ENCODE results near the gene ATP6V0B. TPM values are rescaled to one million over a fixed set of nuclear protein-coding genes. Genes with fewer than 3 reads are reported as not detected.

Gene ATP6V0B
- total and polyA plus RNA-seq, 2 of the 8 experiments (the other 6 are each of a cell fraction or from before 2014, with no cell fraction given), result 105 to 308 TPM

DNA sequence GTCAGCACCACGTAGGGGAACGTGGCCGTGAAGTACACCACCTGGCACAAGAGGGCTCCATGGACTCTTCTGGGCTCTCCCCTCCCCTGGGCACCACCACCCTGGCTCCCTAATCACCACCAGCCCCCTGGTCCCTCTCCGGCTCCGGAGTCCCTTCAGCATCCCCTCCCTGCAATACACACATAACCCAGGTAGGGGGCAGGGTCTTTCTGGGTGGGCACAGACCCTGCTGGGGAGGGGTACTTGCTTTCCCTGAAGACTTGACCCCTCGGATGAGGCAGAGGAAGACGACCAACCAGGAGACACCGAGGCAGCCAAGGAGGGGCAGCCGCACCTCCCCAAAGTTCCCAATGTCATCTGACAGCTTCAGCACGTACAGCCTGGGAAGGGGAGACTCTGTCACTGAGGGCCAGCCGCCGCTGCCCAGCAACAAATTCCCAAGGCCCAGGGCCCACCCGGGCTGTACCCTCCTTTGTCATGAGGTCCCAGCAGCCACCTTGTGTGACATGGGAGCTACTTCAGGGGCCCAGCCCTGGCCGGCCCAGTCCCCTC is 27.9 kb downstream of the ATP6V0B start:
- Histone ChIP-seq H2BK5ac (ENCODE audit: low read depth, low read length) (no peak overlapping the region), H2BK12ac (ENCODE audit: low read depth, low read length) (0 out of 2 replicates have a peak overlapping the region, but pooled peaks have one; percentile 27), H2AK5ac (ENCODE audit: low read depth, low read length) (no peak overlapping the region), H3K56ac (replicated peaks; ENCODE audit: insufficient read length, low read depth, low read length) (no peak overlapping the region), H3K23ac (ENCODE audit: insufficient read length) (no peak overlapping the region), H3K9me3 (ENCODE audit: insufficient read depth in 2 of 2, low read depth in 1 of 2, low read length in 1 of 2) (no peaks in the 10 kb centered on the region), H3K18ac (ENCODE audit: extremely low read depth, low read length) (no peak overlapping the region), H4K91ac (replicated peaks; ENCODE audit: insufficient read length, low read length) (no peak overlapping the region), H3K4me3 (ENCODE audit: extremely low read depth in 1 of 4, insufficient read depth in 2 of 4, low read depth in 3 of 4, low read length in 4 of 4) (no peak overlapping the region), H3K14ac (ENCODE audit: insufficient read length) (no peak overlapping the region), H3K36me3 (ENCODE audit: control insufficient read depth in 2 of 4, insufficient read depth in 4 of 4, low read length in 3 of 4) (peaks cover 0 to 23% (median 11%) of the 10 kb centered on the region in 4 experiments; a peak in 6 of 8 replicates), H3K79me2 (ENCODE audit: control insufficient read depth in 1 of 2, insufficient read depth in 2 of 2, low read length in 2 of 2) (no peaks in the 10 kb centered on the region), H2AFZ (ENCODE audit: low read length) (no peak overlapping the region), H3K79me1 (ENCODE audit: low read depth, low read length) (no peaks in the 10 kb centered on the region), H4K5ac (ENCODE audit: insufficient read length, low read depth, low read length) (no peak overlapping the region), H3K4me2 (ENCODE audit: insufficient read depth in 1 of 2, low read depth in 2 of 2, low read length in 2 of 2) (no peak overlapping the region), H3K23me2 (ENCODE audit: low read depth, low read length) (no peaks in the 10 kb centered on the region), H2BK120ac (replicated peaks; ENCODE audit: low read depth, low read length) (no peak overlapping the region), H3K27me3 (replicated peaks in 1 of 4; ENCODE audit: control insufficient read depth in 3 of 4, extremely low read depth in 1 of 4, insufficient read depth in 3 of 4, low read length in 3 of 4) (no peaks in the 10 kb centered on the region), H3K4ac (replicated peaks; ENCODE audit: insufficient read length, low read depth, low read length) (no peak overlapping the region), H3K27ac (ENCODE audit: low read depth, low read length) (no peak overlapping the region), H2BK15ac (ENCODE audit: low read length) (no peak overlapping the region), H2BK20ac (ENCODE audit: low read length) (no peak overlapping the region), H4K8ac (ENCODE audit: extremely low read depth, insufficient read depth, low read length) (0 out of 2 replicates have a peak overlapping the region, but pooled peaks have one; percentile 58), H4K20me1 (replicated peaks in 1 of 2; ENCODE audit: control insufficient read depth in 1 of 2, insufficient read depth in 2 of 2, low read length in 2 of 2) (peaks cover 1 to 2% of the 10 kb centered on the region in 2 experiments), H3K4me1 (replicated peaks in 1 of 4; ENCODE audit: control insufficient read depth in 3 of 4, insufficient read depth in 4 of 4, low read length in 3 of 4) (no peaks in the 10 kb centered on the region), H3K9ac (replicated peaks in 1 of 4; ENCODE audit: extremely low read depth in 1 of 4, low read depth in 3 of 4, low read length in 3 of 4) (no peak overlapping the region)
- POLR2A ChIA-PET (ENCODE audit: partially characterized antibody), result interaction anchor here (0.5 to 27.1 kb wide), 3 partner anchors 9 to 413 kb away, joined by 3 to 544 read pairs (median 9); partner anchors contain the start of gene SLC6A9
- 94% methylated on average over 13 of the region's 14 CpGs; no CpG with 5 or more reads in 1 of the 2 experiments for WGBS, 2 experiments (ENCODE audit: extremely low coverage in 1 of 2, insufficient coverage in 1 of 2, insufficient read length in 1 of 2, insufficient replicate concordance in 2 of 2, low coverage in 1 of 2, low lambda C conversion rate in 2 of 2, missing lambda C conversion rate in 1 of 2)
- CTCF ChIA-PET (ENCODE audit: partially characterized antibody), result interaction anchor here (0.6 to 21.8 kb wide), 13 partner anchors 8 to 287 kb away, joined by 3 to 478 read pairs (median 5); partner anchors contain the start of gene DPH2
- no peak for FAIRE-seq
- no peak for TF ChIP-seq EZH2 (IDR thresholded peaks at IDR 0.05; ENCODE audit: low read depth, low read length, severe bottlenecking)
- TF ChIP-seq HDAC6 (IDR thresholded peaks at IDR 0.05; ENCODE audit: low read depth, low read length), result no peak
- TF ChIP-seq, protein P1, sequence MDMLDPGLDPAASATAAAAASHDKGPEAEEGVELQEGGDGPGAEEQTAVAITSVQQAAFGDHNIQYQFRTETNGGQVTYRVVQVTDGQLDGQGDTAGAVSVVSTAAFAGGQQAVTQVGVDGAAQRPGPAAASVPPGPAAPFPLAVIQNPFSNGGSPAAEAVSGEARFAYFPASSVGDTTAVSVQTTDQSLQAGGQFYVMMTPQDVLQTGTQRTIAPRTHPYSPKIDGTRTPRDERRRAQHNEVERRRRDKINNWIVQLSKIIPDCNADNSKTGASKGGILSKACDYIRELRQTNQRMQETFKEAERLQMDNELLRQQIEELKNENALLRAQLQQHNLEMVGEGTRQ (IDR thresholded peaks at IDR 0.05; ENCODE audit: low read length), result no peak
- TF ChIP-seq, protein P2, sequence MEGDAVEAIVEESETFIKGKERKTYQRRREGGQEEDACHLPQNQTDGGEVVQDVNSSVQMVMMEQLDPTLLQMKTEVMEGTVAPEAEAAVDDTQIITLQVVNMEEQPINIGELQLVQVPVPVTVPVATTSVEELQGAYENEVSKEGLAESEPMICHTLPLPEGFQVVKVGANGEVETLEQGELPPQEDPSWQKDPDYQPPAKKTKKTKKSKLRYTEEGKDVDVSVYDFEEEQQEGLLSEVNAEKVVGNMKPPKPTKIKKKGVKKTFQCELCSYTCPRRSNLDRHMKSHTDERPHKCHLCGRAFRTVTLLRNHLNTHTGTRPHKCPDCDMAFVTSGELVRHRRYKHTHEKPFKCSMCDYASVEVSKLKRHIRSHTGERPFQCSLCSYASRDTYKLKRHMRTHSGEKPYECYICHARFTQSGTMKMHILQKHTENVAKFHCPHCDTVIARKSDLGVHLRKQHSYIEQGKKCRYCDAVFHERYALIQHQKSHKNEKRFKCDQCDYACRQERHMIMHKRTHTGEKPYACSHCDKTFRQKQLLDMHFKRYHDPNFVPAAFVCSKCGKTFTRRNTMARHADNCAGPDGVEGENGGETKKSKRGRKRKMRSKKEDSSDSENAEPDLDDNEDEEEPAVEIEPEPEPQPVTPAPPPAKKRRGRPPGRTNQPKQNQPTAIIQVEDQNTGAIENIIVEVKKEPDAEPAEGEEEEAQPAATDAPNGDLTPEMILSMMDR (IDR thresholded peaks at IDR 0.05; ENCODE audit: control extremely low read depth in 1 of 3, insufficient read depth in 1 of 3, low read depth in 1 of 3, low read length in 3 of 3), result peak; percentile 39 to 59 (median 58)
- peak in 1 of 2 experiments; percentile 28; a peak in 1 of 4 replicates for TF ChIP-seq RAD21 (IDR thresholded peaks at IDR 0.05 in 1 of 2, conservative IDR thresholded peaks at IDR 0.05 in 1 of 2; ENCODE audit: low read depth in 2 of 2, low read length in 2 of 2)
- no peak for TF ChIP-seq NRF1 (IDR thresholded peaks at IDR 0.05; ENCODE audit: low read depth, low read length)
- no peak for DNase-seq (ENCODE audit: low read depth in 1 of 2, low spot score in 2 of 2)
